GM18951 (cell line): ENCODE results near the gene GSTT2.

Source experiments
- POLR2A ChIP-seq: IDR thresholded peaks from 4 replicates; pipeline ENCODE4 v1.6.1; 2011; ENCODE audit warnings: mild to moderate bottlenecking; ENCODE audit not compliant: insufficient read length, insufficient read depth; ENCODE audit errors: extremely low read depth
- in situ Hi-C: fragments of 300-500 bp; cut with MboI; formaldehyde crosslinking; loops from one replicate; pipeline ENCODE4 v1.12.0; 2022; ENCODE audit warnings: low sequenced_read_pairs, mixed read lengths, inconsistent platforms; ENCODE audit not compliant: unreplicated experiment

Gene GSTT2

GRCh38 chr22:23997092-23997491 lies 17.2 kb downstream of the GSTT2 start:
- TF ChIP-seq POLR2A = no peak
- in situ Hi-C loops = loop anchor here (25.0 kb wide), 1 partner anchor 190 kb away; the partner anchor contains the start of gene SUSD2

GRCh38 chr22:23999779-24000178 lies 19.8 kb downstream of the GSTT2 start:
- in situ Hi-C loops = loop anchor here (25.0 kb wide), 1 partner anchor 188 kb away; the partner anchor contains the start of gene SUSD2

GRCh38 chr22:24001314-24001713 lies 21.4 kb downstream of the GSTT2 start:
- in situ Hi-C loops = no loop called here
- TF ChIP-seq POLR2A = no peak

- in situ Hi-C loops = no loop called here
Observed at GRCh38 chr22:24002272-24002671, 22.3 kb downstream of the GSTT2 start.

GRCh38 chr22:24002851-24003250 lies 22.9 kb downstream of the GSTT2 start:
- no peak for TF ChIP-seq POLR2A
- in situ Hi-C loops = no loop called here

More at GRCh38 chr22:24002272-24002671, 22.3 kb downstream of the GSTT2 start:
- no peak for TF ChIP-seq POLR2A

GRCh38 chr22:24003887-24004286 lies 24.0 kb downstream of the GSTT2 start:
- TF ChIP-seq POLR2A = no peak
- in situ Hi-C loops = no loop called here

GRCh38 chr22:24005201-24005600 lies 25.3 kb downstream of the GSTT2 start, which contains the start of gene GSTT4:
Gene GSTT4, minus strand, starts transcription at chr22:24005453. Its CDS starts 97 bp downstream, at chr22:24005356.
- in situ Hi-C loops = no loop called here
- no peak for TF ChIP-seq POLR2A

- no peak for TF ChIP-seq POLR2A
- in situ Hi-C loops = no loop called here
Observed at GRCh38 chr22:24006207-24006913, 26.4 kb downstream of the GSTT2 start.

- TF ChIP-seq POLR2A = no peak
- in situ Hi-C loops = no loop called here
Observed at GRCh38 chr22:24006914-24007214, 26.9 kb downstream of the GSTT2 start.

- in situ Hi-C loops = no loop called here
- TF ChIP-seq POLR2A = no peak
Observed at GRCh38 chr22:24007253-24008021, 27.5 kb downstream of the GSTT2 start.

GRCh38 chr22:24008022-24008283 lies 28.0 kb downstream of the GSTT2 start:
- in situ Hi-C loops = no loop called here
- no peak for TF ChIP-seq POLR2A

GRCh38 chr22:24008381-24009226 lies 28.7 kb downstream of the GSTT2 start:
- in situ Hi-C loops = no loop called here
- TF ChIP-seq POLR2A = no peak

GRCh38 chr22:24009227-24010017 lies 29.5 kb downstream of the GSTT2 start:
- no peak for TF ChIP-seq POLR2A
- in situ Hi-C loops = no loop called here
